ENCODE results near the gene C17orf107. TPM values are rescaled to one million over a fixed set of nuclear protein-coding genes. Genes with fewer than 3 reads are reported as not detected.
A peak's percentile ranks its signal among the peaks of the same experiment; 100 is the strongest.
"Not testable (repeated sequence)": the region's sequence is repeated elsewhere in the genome, so short reads cannot be mapped to it uniquely, and the experiment has no call there.

Gene C17orf107
- polyA plus RNA-seq, 1 donor (not counting 4 experiments of a cell fraction or from before 2014, with no cell fraction given), result 0.33 TPM

DNA sequence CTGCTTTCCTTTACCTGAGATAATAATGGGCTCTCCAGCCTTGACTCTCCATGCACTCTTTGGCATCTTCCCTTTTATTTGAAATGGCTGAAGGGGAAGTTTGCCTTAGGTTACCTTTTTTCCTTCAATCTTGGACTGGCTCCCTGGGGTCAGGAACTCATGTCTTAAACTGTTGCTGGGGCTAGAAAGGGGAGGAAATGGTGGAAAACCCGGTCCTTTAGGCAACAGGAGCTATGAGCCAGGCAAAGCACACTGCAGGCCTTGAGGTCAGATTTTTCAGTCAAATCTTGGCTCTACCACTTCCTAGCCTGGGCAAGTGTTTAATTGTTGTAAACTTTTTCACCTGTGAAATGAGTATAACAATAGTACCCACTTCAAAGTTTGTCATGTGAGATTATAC is 36.0 kb upstream of the C17orf107 start:
- peak; percentile 51 for FAIRE-seq
- H2AFZ ChIP-seq (ENCODE audit: control insufficient read depth, low read length), result no peak overlapping the region

DNA sequence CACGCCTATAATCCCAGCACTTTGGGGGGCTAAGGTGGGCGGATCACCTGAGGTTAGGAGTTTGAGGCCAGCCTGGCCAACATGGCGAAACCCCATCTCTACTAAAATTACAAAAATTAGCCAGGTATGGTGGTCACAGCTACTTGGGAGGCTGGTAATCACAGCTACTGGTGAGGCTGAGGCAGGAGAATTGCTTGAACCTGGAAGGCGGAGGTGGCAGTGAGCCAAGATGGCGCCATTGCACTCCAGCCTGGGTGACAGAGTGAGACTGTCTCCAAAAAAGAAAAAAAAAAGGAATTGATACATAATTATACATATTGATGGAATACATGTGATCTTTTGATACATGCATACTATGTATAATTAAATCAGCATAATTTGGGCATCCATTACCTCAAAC is 31.8 kb upstream of the C17orf107 start:
- FAIRE-seq; DNase-seq (ENCODE audit: low read depth, low spot score); H3K4me2 ChIP-seq (ENCODE audit: control insufficient read depth, extremely low read depth, insufficient read depth, low read depth, low read length); H3K9me3 ChIP-seq (ENCODE audit: control insufficient read depth, low read depth, low read length); H2AFZ ChIP-seq (ENCODE audit: control insufficient read depth, low read length); H3K9ac ChIP-seq (ENCODE audit: control insufficient read depth, extremely low read depth, insufficient read depth, low read length); H4K20me1 ChIP-seq (ENCODE audit: control insufficient read depth, extremely low read depth, insufficient read depth, low read length); dilution Hi-C loops (cut with MboI; ENCODE audit: extremely low pct_ligation_motif_present, low sequenced_read_pairs); H3K27ac ChIP-seq (ENCODE audit: control insufficient read depth, insufficient read depth, low read length); H3K27me3 ChIP-seq (ENCODE audit: control insufficient read depth, extremely low read depth, insufficient read depth, low read length); H3K4me3 ChIP-seq (ENCODE audit: control insufficient read depth in 2 of 3, extremely low read depth in 1 of 3, insufficient read depth in 2 of 3, low read depth in 1 of 3, low read length in 3 of 3); H3K9me1 ChIP-seq (ENCODE audit: control insufficient read depth, extremely low read depth, insufficient read depth, low read length): not testable (repeated sequence)
- Histone ChIP-seq H3K79me2 (ENCODE audit: control insufficient read depth, insufficient read depth, low read length) (peaks cover 85% of the 10 kb centered on the region), H3K36me3 (ENCODE audit: control insufficient read depth in 2 of 2, extremely low read depth in 1 of 2, insufficient read depth in 2 of 2, low read length in 2 of 2) (peaks cover 8 to 19% of the 10 kb centered on the region in 2 experiments), H3K4me1 (ENCODE audit: control insufficient read depth, extremely low read depth, insufficient read depth, low read length) (peaks cover 13% of the 10 kb centered on the region)

More for the DNA sequence above, 36.0 kb upstream of the C17orf107 start:
- Histone ChIP-seq H3K27me3 (ENCODE audit: control insufficient read depth, extremely low read depth, insufficient read depth, low read length) (no peaks in the 10 kb centered on the region), H3K79me2 (ENCODE audit: control insufficient read depth, insufficient read depth, low read length) (peaks cover 81% of the 10 kb centered on the region), H3K4me1 (ENCODE audit: control insufficient read depth, extremely low read depth, insufficient read depth, low read length) (peaks cover 43% of the 10 kb centered on the region), H3K9me1 (ENCODE audit: control insufficient read depth, extremely low read depth, insufficient read depth, low read length) (no peaks in the 10 kb centered on the region), H3K27ac (ENCODE audit: control insufficient read depth, insufficient read depth, low read length) (no peak overlapping the region), H3K9me3 (ENCODE audit: control insufficient read depth, low read depth, low read length) (no peaks in the 10 kb centered on the region), H4K20me1 (ENCODE audit: control insufficient read depth, extremely low read depth, insufficient read depth, low read length) (no peaks in the 10 kb centered on the region), H3K4me3 (ENCODE audit: control insufficient read depth in 2 of 3, extremely low read depth in 1 of 3, insufficient read depth in 2 of 3, low read depth in 1 of 3, low read length in 3 of 3) (peak overlapping the region in 1 of 3 experiments; percentile 2), H3K9ac (ENCODE audit: control insufficient read depth, extremely low read depth, insufficient read depth, low read length) (no peak overlapping the region), H3K4me2 (ENCODE audit: control insufficient read depth, extremely low read depth, insufficient read depth, low read depth, low read length) (peak overlapping the region; percentile 27), H3K36me3 (ENCODE audit: control insufficient read depth in 2 of 2, extremely low read depth in 1 of 2, insufficient read depth in 2 of 2, low read length in 2 of 2) (peaks cover 5 to 16% of the 10 kb centered on the region in 2 experiments)
- dilution Hi-C loops (cut with MboI; ENCODE audit: extremely low pct_ligation_motif_present, low sequenced_read_pairs), result no loop called here
- no peak for DNase-seq (ENCODE audit: low read depth, low spot score)
- TF ChIP-seq, protein P1, sequence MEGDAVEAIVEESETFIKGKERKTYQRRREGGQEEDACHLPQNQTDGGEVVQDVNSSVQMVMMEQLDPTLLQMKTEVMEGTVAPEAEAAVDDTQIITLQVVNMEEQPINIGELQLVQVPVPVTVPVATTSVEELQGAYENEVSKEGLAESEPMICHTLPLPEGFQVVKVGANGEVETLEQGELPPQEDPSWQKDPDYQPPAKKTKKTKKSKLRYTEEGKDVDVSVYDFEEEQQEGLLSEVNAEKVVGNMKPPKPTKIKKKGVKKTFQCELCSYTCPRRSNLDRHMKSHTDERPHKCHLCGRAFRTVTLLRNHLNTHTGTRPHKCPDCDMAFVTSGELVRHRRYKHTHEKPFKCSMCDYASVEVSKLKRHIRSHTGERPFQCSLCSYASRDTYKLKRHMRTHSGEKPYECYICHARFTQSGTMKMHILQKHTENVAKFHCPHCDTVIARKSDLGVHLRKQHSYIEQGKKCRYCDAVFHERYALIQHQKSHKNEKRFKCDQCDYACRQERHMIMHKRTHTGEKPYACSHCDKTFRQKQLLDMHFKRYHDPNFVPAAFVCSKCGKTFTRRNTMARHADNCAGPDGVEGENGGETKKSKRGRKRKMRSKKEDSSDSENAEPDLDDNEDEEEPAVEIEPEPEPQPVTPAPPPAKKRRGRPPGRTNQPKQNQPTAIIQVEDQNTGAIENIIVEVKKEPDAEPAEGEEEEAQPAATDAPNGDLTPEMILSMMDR (optimal IDR thresholded peaks at IDR 0.05 in 1 of 3, IDR thresholded peaks at IDR 0.05 in 1 of 3, conservative IDR thresholded peaks at IDR 0.05 in 1 of 3; ENCODE audit: extremely low read depth in 1 of 3, insufficient read depth in 2 of 3, low read length in 3 of 3), result no peak

DNA sequence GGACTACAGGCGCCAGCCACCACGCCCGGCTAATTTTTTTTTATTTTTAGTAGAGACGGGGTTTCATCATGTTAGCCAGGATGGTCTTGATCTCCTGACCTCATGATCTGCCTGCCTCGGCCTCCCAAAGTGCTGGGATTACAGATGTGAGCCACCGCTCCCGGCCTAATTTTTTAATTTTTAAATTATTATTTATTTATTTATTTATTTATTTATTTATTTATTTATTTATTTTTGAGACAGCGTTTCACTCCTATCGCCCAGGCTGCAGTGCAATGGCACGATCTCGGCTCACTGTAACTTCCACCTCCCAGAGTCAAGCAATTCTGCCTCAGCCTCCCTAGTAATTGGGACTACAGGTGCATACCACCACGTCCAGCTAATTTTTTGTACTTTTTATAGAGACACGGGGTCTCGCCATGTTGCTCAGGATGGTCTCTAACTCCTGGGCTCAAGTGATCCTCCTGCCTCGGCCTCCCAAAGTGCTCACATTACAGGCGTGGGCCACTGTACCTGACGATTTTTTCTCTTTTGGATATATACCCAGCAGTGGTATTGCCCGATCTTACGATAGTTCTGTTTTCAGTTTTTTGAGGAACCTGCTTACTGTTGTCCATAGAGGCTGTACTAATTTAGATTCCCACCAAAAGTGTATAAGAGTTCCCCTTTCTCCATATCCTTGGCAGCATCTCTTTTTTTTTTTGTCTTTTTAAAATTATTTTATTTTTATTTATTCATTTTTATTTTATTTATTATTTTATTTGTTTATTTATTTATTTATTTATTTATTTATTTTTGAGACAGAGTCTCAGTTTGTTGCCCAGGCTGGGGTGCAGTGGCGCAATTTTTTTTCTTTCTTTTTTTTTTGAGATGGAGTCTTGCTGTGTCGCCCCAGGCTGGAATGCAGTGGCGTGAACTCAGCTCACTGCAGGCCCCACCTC is 30.0 kb upstream of the C17orf107 start:
- dilution Hi-C loops (cut with MboI; ENCODE audit: extremely low pct_ligation_motif_present, low sequenced_read_pairs); H3K4me1 ChIP-seq (ENCODE audit: control insufficient read depth, extremely low read depth, insufficient read depth, low read length); H3K4me2 ChIP-seq (ENCODE audit: control insufficient read depth, extremely low read depth, insufficient read depth, low read depth, low read length); H2AFZ ChIP-seq (ENCODE audit: control insufficient read depth, low read length); H3K4me3 ChIP-seq (ENCODE audit: control insufficient read depth in 2 of 3, extremely low read depth in 1 of 3, insufficient read depth in 2 of 3, low read depth in 1 of 3, low read length in 3 of 3); FAIRE-seq; H3K9me3 ChIP-seq (ENCODE audit: control insufficient read depth, low read depth, low read length); H3K9me1 ChIP-seq (ENCODE audit: control insufficient read depth, extremely low read depth, insufficient read depth, low read length); DNase-seq (ENCODE audit: low read depth, low spot score); H3K27ac ChIP-seq (ENCODE audit: control insufficient read depth, insufficient read depth, low read length); H3K9ac ChIP-seq (ENCODE audit: control insufficient read depth, extremely low read depth, insufficient read depth, low read length); H4K20me1 ChIP-seq (ENCODE audit: control insufficient read depth, extremely low read depth, insufficient read depth, low read length); H3K27me3 ChIP-seq (ENCODE audit: control insufficient read depth, extremely low read depth, insufficient read depth, low read length): not testable (repeated sequence)
- Histone ChIP-seq H3K36me3 (ENCODE audit: control insufficient read depth in 2 of 2, extremely low read depth in 1 of 2, insufficient read depth in 2 of 2, low read length in 2 of 2) (peaks cover 8 to 20% of the 10 kb centered on the region in 2 experiments), H3K79me2 (ENCODE audit: control insufficient read depth, insufficient read depth, low read length) (peaks cover 84% of the 10 kb centered on the region)

All from keratinocyte (primary cell).